ENCODE measurements around the gene CLEC3A.

CLEC3A gene

GRCh38 chr16:78065319-78065718 lies 43.0 kb downstream of the CLEC3A start:
- no peak for TF ChIP-seq CTCF (IDR thresholded peaks at IDR 0.05)

- no peak for TF ChIP-seq CTCF (IDR thresholded peaks at IDR 0.05)
These were observed 47.6 kb downstream of the CLEC3A start for GRCh38 chr16:78069913-78070312.

GRCh38 chr16:78072275-78072674 lies 49.9 kb downstream of the CLEC3A start:
- no peak for TF ChIP-seq CTCF (IDR thresholded peaks at IDR 0.05)

- TF ChIP-seq CTCF (IDR thresholded peaks at IDR 0.05) = no peak
These were observed 53.5 kb downstream of the CLEC3A start for GRCh38 chr16:78075800-78076199.

- TF ChIP-seq CTCF (IDR thresholded peaks at IDR 0.05) = no peak
These were observed 59.0 kb downstream of the CLEC3A start for GRCh38 chr16:78081341-78081740.
